Left lung (tissue), 10 donors: Measurements from ENCODE around the gene TMEM35A. TPM values are rescaled to one million over a fixed set of nuclear protein-coding genes. Genes with fewer than 3 reads are reported as not detected.
A peak's percentile ranks its signal among the peaks of the same experiment; 100 is the strongest.

Experiments used
- ATAC-seq: fragments of 200-7000 bp; cut with Tn5 transposase; one replicate; pipeline ENCODE4 v1.9.1; 2020; ENCODE audit warnings: moderate library complexity
- DNase-seq, 4 donors: peaks; one replicate each; pipeline ENCODE4 v3.0.0-alpha.2; 2013 to 2020
- H3K27ac ChIP-seq, 2 donors: fragments of 200-600 bp; sonication (generic) in 1 of 2; one replicate each; pipeline versions ENCODE4 v1.5.0 to v1.8.0; 2020 to 2021
- H3K27me3 ChIP-seq, 2 donors: fragments of 200-600 bp; sonication (generic) in 1 of 2; one replicate each; pipeline versions ENCODE4 v1.5.0 to v1.8.0; 2020 to 2021
- H3K36me3 ChIP-seq, 2 donors: fragments of 200-600 bp; sonication (generic) in 1 of 2; one replicate each; pipeline versions ENCODE4 v1.5.0 to v1.8.0; 2020 to 2021
- H3K4me1 ChIP-seq, 2 donors: fragments of 200-600 bp; one replicate each; pipeline ENCODE4 v1.8.0; 2021
- H3K4me3 ChIP-seq, 2 donors: fragments of 200-600 bp; sonication (generic) in 1 of 2; one replicate each; pipeline versions ENCODE4 v1.5.0 to v1.8.0; 2020 to 2021; ENCODE audit warnings: mild to moderate bottlenecking in 1 of 2
- H3K9me3 ChIP-seq, 2 donors: fragments of 200-600 bp; sonication (generic) in 1 of 2; one replicate each; pipeline versions ENCODE4 v1.5.0 to v1.8.0; 2020 to 2021
- intact Hi-C, 2 donors: fragments of 100-400 bp; cut with DNase I; formaldehyde crosslinking; loops; one replicate each; pipeline versions ENCODE4 v1.11.2 to v1.14.2; 2022
- polyA plus RNA-seq, 6 donors: library from polyadenylated mRNA; unstranded; fragments of 120-200 nt; gene quantifications; one replicate each; pipeline ENCODE4 v1.2.1, GENCODE V29; 2013; ENCODE audit not compliant: insufficient read length in 6 of 6
- total RNA-seq, 2 donors: library from RNA; stranded (reverse); fragmentation: NEBNext Ultra II Directional; extraction: Animal tissue kit (Norgen Biotek cat#: 25700); gene quantifications; one replicate each; pipeline ENCODE4 v1.2.1, GENCODE V29; 2021
- TF ChIP-seq, protein P1 (sequence below), 2 donors: fragments of 200-600 bp; sonication (generic) in 1 of 2; IDR thresholded peaks; one replicate each; pipeline versions ENCODE4 v1.5.0 to v1.8.0; 2021; ENCODE audit warnings: antibody characterized with exemption in 2 of 2
- donor health status: DM: no; HTN: yes; CAD: no.
- donor health status: DM: no; HTN: no; CAD: no.

TMEM35A gene
- total and polyA plus RNA-seq, 8 donors: 1.2 to 17.0 (median 12.2) TPM

DNA sequence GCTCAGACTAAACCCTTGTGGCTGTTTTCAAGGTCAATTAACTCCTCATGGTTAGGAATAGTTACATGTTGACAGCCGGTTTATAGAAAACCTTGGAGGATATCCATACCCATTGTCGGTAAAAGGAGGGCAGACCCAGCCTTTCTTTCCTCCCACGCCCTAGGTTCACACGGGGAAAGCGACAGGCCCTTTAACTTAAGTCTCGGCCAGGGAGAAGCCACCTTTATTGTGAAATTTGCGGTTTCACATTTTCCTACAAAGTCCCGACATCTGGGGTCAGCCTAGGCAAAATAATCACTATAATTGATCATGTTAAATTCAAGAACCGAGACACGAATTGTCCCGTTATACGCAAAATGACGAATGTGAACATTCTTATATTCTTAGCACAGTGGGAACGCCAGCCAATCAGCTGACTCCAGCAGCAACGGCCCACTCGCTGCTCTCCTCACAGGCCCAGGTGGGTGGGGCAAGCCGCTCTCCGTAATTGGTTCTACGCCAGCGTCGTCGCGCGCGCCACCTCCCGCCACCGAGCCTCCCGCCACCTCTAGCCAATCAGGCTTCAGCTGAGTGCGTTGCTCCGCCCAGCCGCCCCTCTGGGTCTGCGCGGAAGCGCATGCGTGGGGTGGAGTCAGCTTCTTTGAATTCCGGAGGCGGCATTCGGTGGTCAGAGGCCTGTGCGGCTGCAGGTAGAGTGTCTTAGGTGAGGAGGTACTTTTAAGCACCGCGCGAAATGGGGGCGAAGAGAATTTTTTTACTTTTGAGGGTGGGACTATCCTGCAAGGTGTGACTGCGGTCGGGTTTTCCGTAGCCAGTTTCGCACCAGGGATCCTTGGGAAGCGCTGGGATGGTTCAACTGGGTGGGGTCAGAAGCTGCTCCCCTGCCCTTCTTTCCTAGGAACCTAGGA lies 19.1 kb downstream of the TMEM35A start, which contains the start of gene CENPI:
TSS of gene CENPI (plus strand) at position 659 of the 908 bp plus-strand sequence. CDS start 2,867 bp downstream, outside the sequence.
- Histone ChIP-seq H3K9me3 (no peaks in the 10 kb centered on the region), H3K4me3 (peak within 1 kb of the TSS; percentile 27 to 43), H3K27ac (peak within 1 kb of the TSS in 1 of 2 donors; percentile 74), H3K4me1 (no peaks in the 10 kb centered on the region), H3K27me3 (no peaks in the 10 kb centered on the region), H3K36me3 (no peaks in the 10 kb centered on the region)
- TF ChIP-seq, protein P1, sequence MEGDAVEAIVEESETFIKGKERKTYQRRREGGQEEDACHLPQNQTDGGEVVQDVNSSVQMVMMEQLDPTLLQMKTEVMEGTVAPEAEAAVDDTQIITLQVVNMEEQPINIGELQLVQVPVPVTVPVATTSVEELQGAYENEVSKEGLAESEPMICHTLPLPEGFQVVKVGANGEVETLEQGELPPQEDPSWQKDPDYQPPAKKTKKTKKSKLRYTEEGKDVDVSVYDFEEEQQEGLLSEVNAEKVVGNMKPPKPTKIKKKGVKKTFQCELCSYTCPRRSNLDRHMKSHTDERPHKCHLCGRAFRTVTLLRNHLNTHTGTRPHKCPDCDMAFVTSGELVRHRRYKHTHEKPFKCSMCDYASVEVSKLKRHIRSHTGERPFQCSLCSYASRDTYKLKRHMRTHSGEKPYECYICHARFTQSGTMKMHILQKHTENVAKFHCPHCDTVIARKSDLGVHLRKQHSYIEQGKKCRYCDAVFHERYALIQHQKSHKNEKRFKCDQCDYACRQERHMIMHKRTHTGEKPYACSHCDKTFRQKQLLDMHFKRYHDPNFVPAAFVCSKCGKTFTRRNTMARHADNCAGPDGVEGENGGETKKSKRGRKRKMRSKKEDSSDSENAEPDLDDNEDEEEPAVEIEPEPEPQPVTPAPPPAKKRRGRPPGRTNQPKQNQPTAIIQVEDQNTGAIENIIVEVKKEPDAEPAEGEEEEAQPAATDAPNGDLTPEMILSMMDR (IDR thresholded peaks at IDR 0.05): no peak
- DNase-seq (peak; percentile 84 to 95 (median 94)), ATAC-seq (peak; percentile 100)
- intact Hi-C loops: no loop called here

DNA sequence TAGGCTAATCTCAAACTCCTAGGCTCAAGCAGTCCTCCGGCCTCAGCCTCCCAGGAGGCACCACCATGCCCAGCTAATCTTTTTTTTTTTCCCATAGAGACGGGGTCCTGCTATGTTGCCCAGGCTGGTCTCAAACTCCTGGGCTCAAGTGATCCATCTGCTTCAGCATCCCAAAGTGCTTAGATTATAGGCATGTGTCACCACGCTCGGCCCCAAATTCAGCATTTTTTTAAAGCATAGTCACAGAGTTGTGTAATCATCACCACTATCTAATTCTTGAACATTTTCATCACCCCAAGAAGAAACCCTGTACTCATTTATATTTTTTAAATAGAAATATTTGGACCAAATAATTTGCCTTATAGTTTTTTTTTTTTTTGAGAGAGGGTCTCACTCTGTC lies 29.6 kb downstream of the TMEM35A start:
- Histone ChIP-seq H3K9me3 (no peaks in the 10 kb centered on the region), H3K4me1 (no peaks in the 10 kb centered on the region), H3K27me3 (no peaks in the 10 kb centered on the region), H3K36me3 (no peaks in the 10 kb centered on the region), H3K4me3 (no peak overlapping the region), H3K27ac (no peak overlapping the region)
- TF ChIP-seq, protein P1 (IDR thresholded peaks at IDR 0.05): no peak
- ATAC-seq: no peak
- intact Hi-C loops: no loop called here
- DNase-seq: no peak

DNA sequence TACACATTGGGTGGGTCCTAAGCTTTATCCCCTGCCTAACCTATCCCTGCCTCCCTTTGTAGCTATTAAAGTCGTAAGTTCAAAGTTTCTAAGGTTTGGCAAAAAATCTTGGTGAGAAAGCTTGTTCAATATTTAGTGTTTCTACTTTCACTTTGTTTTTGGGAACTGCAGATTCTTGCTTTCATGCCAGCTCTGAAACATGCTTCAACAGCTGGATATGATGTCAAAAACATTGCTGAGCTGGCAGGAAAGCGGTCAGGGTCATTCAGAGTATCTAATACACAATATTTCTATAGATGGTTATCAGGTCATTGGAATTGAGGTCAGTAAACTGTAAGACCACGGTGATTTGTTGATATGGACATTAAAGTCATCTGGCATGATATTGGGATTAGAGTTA lies 39.0 kb downstream of the TMEM35A start:
- H3K27me3 ChIP-seq: no peaks in the 10 kb centered on the region
- no peaks in the 10 kb centered on the region for H3K4me1 ChIP-seq
- no peaks in the 10 kb centered on the region for H3K9me3 ChIP-seq
- DNase-seq (peak in 2 of 4 donors; percentile 9 to 39), ATAC-seq (no peak)
- H3K36me3 ChIP-seq: no peaks in the 10 kb centered on the region
- TF ChIP-seq, protein P1 (IDR thresholded peaks at IDR 0.05): no peak
- H3K27ac ChIP-seq: no peak overlapping the region
- no peak overlapping the region for H3K4me3 ChIP-seq
- intact Hi-C loops: no loop called here

DNA sequence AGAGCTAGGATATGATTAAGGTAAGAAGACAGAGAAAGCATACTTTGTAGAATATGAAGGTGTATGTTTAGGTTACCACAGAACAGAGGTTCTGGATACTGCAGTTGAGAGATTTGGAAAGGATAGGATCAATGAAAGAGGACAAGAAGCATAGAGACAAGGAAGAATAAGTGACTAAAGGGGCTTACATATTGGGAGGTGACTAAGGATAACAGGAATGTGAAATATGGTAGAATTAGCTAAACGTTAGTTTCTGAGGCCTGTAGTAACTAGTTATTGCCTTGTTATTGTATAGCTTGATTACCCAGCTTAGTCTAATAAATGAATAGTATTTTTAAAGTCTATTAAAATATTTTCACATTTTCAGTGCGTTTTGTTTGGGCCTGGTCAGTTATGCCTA lies 57.6 kb downstream of the TMEM35A start:
- Histone ChIP-seq H3K27me3 (no peaks in the 10 kb centered on the region), H3K9me3 (no peaks in the 10 kb centered on the region), H3K36me3 (no peaks in the 10 kb centered on the region), H3K4me1 (no peaks in the 10 kb centered on the region), H3K27ac (no peak overlapping the region), H3K4me3 (no peak overlapping the region)
- no peak for DNase-seq
- intact Hi-C loops: no loop called here
- TF ChIP-seq, protein P1 (IDR thresholded peaks at IDR 0.05): no peak
- no peak for ATAC-seq

Other genes starting within 250 kb of the TMEM35A start
- not detected for gene NOX1, start 204.5 kb upstream of the TMEM35A start, total RNA-seq
- 1 to 10 TPM in 2 of 6 donors, under 1 TPM in 4; 0.37 to 1.1 (median 0.73) TPM for gene NOX1, start 204.5 kb upstream of the TMEM35A start, polyA plus RNA-seq
- gene XKRX, start 150.0 kb upstream of the TMEM35A start, total RNA-seq: 10 to 100 TPM in 1 of 2 donors, 1 to 10 TPM in 1; 7.4 to 14.3 TPM
- 1 to 10 TPM; 1.7 to 3.6 (median 2.4) TPM for gene XKRX, start 150.0 kb upstream of the TMEM35A start, polyA plus RNA-seq
- gene ARL13A, start 109.2 kb upstream of the TMEM35A start, total RNA-seq: not detected
- 1 to 10 TPM in 1 of 6 donors, under 1 TPM in 5; 0.35 to 1.2 (median 0.58) TPM for gene ARL13A, start 109.2 kb upstream of the TMEM35A start, polyA plus RNA-seq
- 10 to 100 TPM; 12.5 to 19.5 TPM for gene TRMT2B, start 26.8 kb upstream of the TMEM35A start, total RNA-seq
- 10 to 100 TPM in 5 of 6 donors, 1 to 10 TPM in 1; 9.7 to 14.2 (median 13.4) TPM for gene TRMT2B, start 26.8 kb upstream of the TMEM35A start, polyA plus RNA-seq
- gene CENPI, start 19.3 kb downstream of the TMEM35A start, total RNA-seq: 1 to 10 TPM; 3.5 to 5.2 TPM
- 10 to 100 TPM in 4 of 6 donors, 1 to 10 TPM in 2; 8.7 to 16.2 (median 11.0) TPM for gene CENPI, start 19.3 kb downstream of the TMEM35A start, polyA plus RNA-seq
- gene DRP2, start 140.9 kb downstream of the TMEM35A start, total RNA-seq: under 1 TPM; 0.08 to 0.09 TPM
- gene DRP2, start 140.9 kb downstream of the TMEM35A start, polyA plus RNA-seq: 1 to 10 TPM; 1.4 to 2.3 (median 2.0) TPM
- not detected for gene TAF7L, start 212.5 kb downstream of the TMEM35A start, total RNA-seq
- under 1 TPM; 0.25 to 0.89 (median 0.39) TPM for gene TAF7L, start 212.5 kb downstream of the TMEM35A start, polyA plus RNA-seq